K562 (cell line): ENCODE measurements around the gene RLIM. TPM values are rescaled to one million over a fixed set of nuclear protein-coding genes. Genes with fewer than 3 reads are reported as not detected.

ENCODE experiments used
- ATF7 ChIP-seq: fragments of 450-650 bp; IDR thresholded peaks from 2 replicates; pipeline ENCODE4 v1.7.1; 2014; ENCODE audit warnings: mild to moderate bottlenecking, moderate library complexity
- CCAR2 ChIP-seq: fragments of 200-400 bp; formaldehyde crosslinking; IDR thresholded peaks from 2 replicates; pipeline ENCODE4 v1.6.1; 2017; ENCODE audit warnings: mild to moderate bottlenecking, low read depth, low read length
- CXXC5 ChIP-seq: fragments of 250-450 bp; sonication (Bioruptor Pico); IDR thresholded peaks from 2 replicates; pipeline ENCODE4 v1.8.0; 2022; ENCODE audit warnings: inconsistent platforms, mild to moderate bottlenecking, moderate library complexity
- ETV1 ChIP-seq: fragments of 450-650 bp; conservative IDR thresholded peaks from 2 replicates; pipeline ENCODE4 v1.6.1; 2016; ENCODE audit warnings: missing genetic modification characterization, control low read depth, low read depth, missing compliant biosample characterization
- FOXK1 ChIP-seq: sonication (generic); formaldehyde crosslinking; IDR thresholded peaks from 2 replicates; pipeline ENCODE4 v1.8.0; 2022; ENCODE audit warnings: missing genetic modification reagents, mild to moderate bottlenecking, borderline replicate concordance
- FOXK2 ChIP-seq, 2 experiments: fragments of 450-650 bp; IDR thresholded peaks in 1 of 2; conservative IDR thresholded peaks in 1 of 2; 2 replicates each; pipeline ENCODE4 v1.6.1; 2016; ENCODE audit warnings: low read depth in 2 of 2, mild to moderate bottlenecking in 1 of 2
- MECOM ChIP-seq: fragments of 250-450 bp; sonication (Bioruptor Pico); IDR thresholded peaks from 2 replicates; pipeline ENCODE4 v1.8.0; 2022; ENCODE audit warnings: inconsistent platforms
- MTF1 ChIP-seq: fragments of 250-450 bp; sonication (Bioruptor Pico); IDR thresholded peaks from 2 replicates; pipeline ENCODE4 v1.9.0; 2021; ENCODE audit warnings: moderate library complexity, mild to moderate bottlenecking, inconsistent platforms, borderline replicate concordance
- NBN ChIP-seq: fragments of 450-650 bp; IDR thresholded peaks from 2 replicates; pipeline ENCODE4 v1.6.1; 2016; ENCODE audit warnings: low read depth, mild to moderate bottlenecking
- NFYB ChIP-seq: IDR thresholded peaks from 2 replicates; pipeline ENCODE4 v1.6.1; 2011; ENCODE audit warnings: mild to moderate bottlenecking, moderate library complexity; ENCODE audit not compliant: insufficient read length; ENCODE audit errors: extremely low read depth
- POLR2G ChIP-seq: fragments of 200-400 bp; formaldehyde crosslinking; IDR thresholded peaks from 2 replicates; pipeline ENCODE4 v1.6.1; 2017; ENCODE audit warnings: low read depth, mild to moderate bottlenecking, antibody characterized with exemption, low read length, moderate library complexity
- PYGO2 ChIP-seq: fragments of 450-650 bp; IDR thresholded peaks from 2 replicates; pipeline ENCODE4 v1.6.1; 2016; ENCODE audit warnings: mild to moderate bottlenecking, missing genetic modification characterization, moderate library complexity, missing compliant biosample characterization
- RFX7 ChIP-seq: fragments of 250-450 bp; sonication (Bioruptor Pico); IDR thresholded peaks from 2 replicates; pipeline ENCODE4 v1.5.1; 2021; ENCODE audit warnings: mild to moderate bottlenecking
- SP1 ChIP-seq: sonication (generic); formaldehyde crosslinking; IDR thresholded peaks from 2 replicates; pipeline ENCODE4 v1.8.1; 2022; ENCODE audit warnings: mild to moderate bottlenecking, missing genetic modification reagents
- ZFPM2 ChIP-seq: fragments of 250-450 bp; sonication (Bioruptor Pico); IDR thresholded peaks from 2 replicates; pipeline ENCODE4 v1.5.1; 2022; ENCODE audit warnings: mild to moderate bottlenecking
- ZNF324 ChIP-seq: fragments of 250-450 bp; sonication (Bioruptor Pico); IDR thresholded peaks from 2 replicates; pipeline ENCODE4 v1.4.0; 2020; ENCODE audit warnings: mild to moderate bottlenecking
- ZNF436 ChIP-seq: fragments of 250-450, 450-650 bp; sonication (Bioruptor Pico); formaldehyde crosslinking; IDR thresholded peaks from 2 replicates; pipeline ENCODE4 v1.7.0; 2020; ENCODE audit warnings: mild to moderate bottlenecking
- ZNF561 ChIP-seq: fragments of 450-650 bp; formaldehyde crosslinking; conservative IDR thresholded peaks from 2 replicates; pipeline ENCODE4 v1.4.0; 2020; ENCODE audit warnings: mild to moderate bottlenecking, moderate library complexity
- ZNF707 ChIP-seq: fragments of 250-450 bp; sonication (Bioruptor Pico); conservative IDR thresholded peaks from 2 replicates; pipeline ENCODE4 v1.8.0; 2022; ENCODE audit warnings: inconsistent platforms, mild to moderate bottlenecking, moderate library complexity
- polyA plus RNA-seq, 8 experiments: library from polyadenylated mRNA; depleted of rRNA in 4 of 8; stranded (reverse) in 5 of 8; unstranded in 3 of 8; fragments of >200 nt; fragmentation: Nextera tagmentation in 2 of 8; fragmentation: Illumina TruSeq in 1 of 8; extraction: Ambion mirVana in 2 of 8; extraction: Trizol in 1 of 8; gene quantifications; 2 replicates each; pipeline versions ENCODE4 v1.2.1 to v1.2.3, GENCODE V29; 2011 to 2014; ENCODE audit warnings: inconsistent platforms in 1 of 8, missing spikeins in 1 of 8
- total RNA-seq, 7 experiments: library from RNA; depleted of rRNA in 6 of 7; stranded (reverse); fragments of >200 nt in 6 of 7; fragmentation: Illumina TruSeq in 2 of 7; extraction: Trizol in 2 of 7; gene quantifications; 2 replicates each; pipeline versions ENCODE4 v1.2.1 to v1.2.3, GENCODE V29; 2011 to 2021; ENCODE audit warnings: low replicate concordance in 1 of 7
- TF ChIP-seq, protein P1 (sequence below), 2 experiments: IDR thresholded peaks; 2 replicates each; pipeline ENCODE4 v1.6.1; 2011; ENCODE audit warnings: borderline replicate concordance in 1 of 2, control low read depth in 1 of 2, low read depth in 1 of 2, low read length in 1 of 2, mild to moderate bottlenecking in 1 of 2, mixed read lengths in 1 of 2, moderate library complexity in 1 of 2; ENCODE audit not compliant: insufficient read depth in 1 of 2, insufficient read length in 1 of 2, poor library complexity in 1 of 2, severe bottlenecking in 1 of 2; ENCODE audit errors: extremely low read depth in 1 of 2
- TF ChIP-seq, protein P2 (sequence below): fragments of 250-450 bp; sonication (Bioruptor Pico); IDR thresholded peaks from 2 replicates; pipeline ENCODE4 v1.4.0; 2020; ENCODE audit warnings: mild to moderate bottlenecking, moderate library complexity
- TF ChIP-seq, protein P3 (sequence below): fragments of 250-450 bp; sonication (Bioruptor Pico); IDR thresholded peaks from 2 replicates; pipeline ENCODE4 v1.5.0; 2022; ENCODE audit warnings: mild to moderate bottlenecking

RLIM gene
- total and polyA plus RNA-seq, 9 of the 15 experiments (the other 6 are each of a cell fraction or from before 2014, with no cell fraction given) = 4.2 to 31.4 (median 14.9) TPM

DNA sequence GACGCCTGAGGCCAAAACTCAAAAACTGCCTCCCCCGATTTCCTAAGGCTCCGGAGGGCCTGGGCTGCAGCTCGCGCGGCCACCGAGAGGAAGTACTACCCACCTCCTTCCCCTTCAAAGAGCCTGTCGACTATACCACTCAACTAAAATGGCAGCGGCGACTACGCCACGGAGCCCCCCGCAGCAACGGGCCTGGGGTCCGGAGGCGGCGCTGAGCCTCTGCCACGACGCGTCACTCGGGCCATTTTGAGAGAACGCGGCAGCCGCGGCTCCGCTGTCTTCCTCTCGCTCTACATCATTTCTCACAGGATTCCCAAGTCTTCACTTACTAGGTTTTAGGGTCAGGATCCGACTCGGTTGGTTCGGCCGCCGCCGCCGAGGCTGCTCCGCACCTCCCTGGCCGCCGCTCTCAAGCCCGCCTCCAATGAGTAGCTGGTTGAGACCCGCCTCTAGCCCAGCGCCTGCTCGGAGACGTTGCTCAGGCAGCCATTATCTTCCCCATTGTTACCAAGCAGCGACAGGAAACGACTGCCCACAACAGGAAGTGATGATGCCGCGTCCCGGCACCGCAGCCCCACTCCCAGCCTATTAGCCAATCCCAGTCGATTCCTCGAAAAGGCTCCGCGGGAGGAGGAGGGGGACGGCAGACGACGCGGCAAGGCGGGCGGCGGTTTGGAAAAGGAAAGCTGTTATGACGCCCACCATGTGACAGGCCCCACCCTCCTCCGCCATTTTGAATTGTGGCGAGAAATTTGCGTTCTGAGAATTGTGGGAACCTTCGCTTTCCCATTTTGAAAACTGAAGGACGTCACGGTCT lies at the start of gene RLIM (continued):
- TF ChIP-seq MTF1 (CRISPR knock-in tag) = no peak
- TF ChIP-seq ZNF561 (CRISPR knock-in tag) = no peak
- TF ChIP-seq FOXK1 (CRISPR knock-in tag) = no peak
- no peak for TF ChIP-seq ZNF436 (CRISPR knock-in tag)
- no peak for TF ChIP-seq RFX7 (CRISPR knock-in tag)
- TF ChIP-seq ATF7 = peak; percentile 64
- peak; percentile 88 for TF ChIP-seq POLR2G
- TF ChIP-seq, protein P1, sequence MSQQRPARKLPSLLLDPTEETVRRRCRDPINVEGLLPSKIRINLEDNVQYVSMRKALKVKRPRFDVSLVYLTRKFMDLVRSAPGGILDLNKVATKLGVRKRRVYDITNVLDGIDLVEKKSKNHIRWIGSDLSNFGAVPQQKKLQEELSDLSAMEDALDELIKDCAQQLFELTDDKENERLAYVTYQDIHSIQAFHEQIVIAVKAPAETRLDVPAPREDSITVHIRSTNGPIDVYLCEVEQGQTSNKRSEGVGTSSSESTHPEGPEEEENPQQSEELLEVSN (IDR thresholded peaks at IDR 0.05; ENCODE audit: borderline replicate concordance in 1 of 2, extremely low read depth in 1 of 2, insufficient read depth in 1 of 2, insufficient read length in 1 of 2, low read depth in 1 of 2, low read length in 1 of 2, poor library complexity in 1 of 2, severe bottlenecking in 1 of 2) = peak; percentile 33 to 74
- TF ChIP-seq ZFPM2 (CRISPR knock-in tag) = no peak
- TF ChIP-seq CCAR2 = no peak
- TF ChIP-seq SP1 = peak; percentile 55; the same call in 1 of the 2 replicates
- peak; percentile 77 for TF ChIP-seq CXXC5 (CRISPR knock-in tag)
- TF ChIP-seq NFYB = peak; percentile 22
- TF ChIP-seq ZNF707 (CRISPR knock-in tag) = no peak
- TF ChIP-seq, protein P2, sequence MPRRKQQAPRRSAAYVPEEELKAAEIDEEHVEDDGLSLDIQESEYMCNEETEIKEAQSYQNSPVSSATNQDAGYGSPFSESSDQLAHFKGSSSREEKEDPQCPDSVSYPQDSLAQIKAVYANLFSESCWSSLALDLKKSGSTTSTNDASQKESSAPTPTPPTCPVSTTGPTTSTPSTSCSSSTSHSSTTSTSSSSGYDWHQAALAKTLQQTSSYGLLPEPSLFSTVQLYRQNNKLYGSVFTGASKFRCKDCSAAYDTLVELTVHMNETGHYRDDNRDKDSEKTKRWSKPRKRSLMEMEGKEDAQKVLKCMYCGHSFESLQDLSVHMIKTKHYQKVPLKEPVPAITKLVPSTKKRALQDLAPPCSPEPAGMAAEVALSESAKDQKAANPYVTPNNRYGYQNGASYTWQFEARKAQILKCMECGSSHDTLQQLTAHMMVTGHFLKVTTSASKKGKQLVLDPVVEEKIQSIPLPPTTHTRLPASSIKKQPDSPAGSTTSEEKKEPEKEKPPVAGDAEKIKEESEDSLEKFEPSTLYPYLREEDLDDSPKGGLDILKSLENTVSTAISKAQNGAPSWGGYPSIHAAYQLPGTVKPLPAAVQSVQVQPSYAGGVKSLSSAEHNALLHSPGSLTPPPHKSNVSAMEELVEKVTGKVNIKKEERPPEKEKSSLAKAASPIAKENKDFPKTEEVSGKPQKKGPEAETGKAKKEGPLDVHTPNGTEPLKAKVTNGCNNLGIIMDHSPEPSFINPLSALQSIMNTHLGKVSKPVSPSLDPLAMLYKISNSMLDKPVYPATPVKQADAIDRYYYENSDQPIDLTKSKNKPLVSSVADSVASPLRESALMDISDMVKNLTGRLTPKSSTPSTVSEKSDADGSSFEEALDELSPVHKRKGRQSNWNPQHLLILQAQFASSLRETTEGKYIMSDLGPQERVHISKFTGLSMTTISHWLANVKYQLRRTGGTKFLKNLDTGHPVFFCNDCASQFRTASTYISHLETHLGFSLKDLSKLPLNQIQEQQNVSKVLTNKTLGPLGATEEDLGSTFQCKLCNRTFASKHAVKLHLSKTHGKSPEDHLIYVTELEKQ = no peak
- TF ChIP-seq NBN = no peak
- peak in 1 of 2 experiments; percentile 45; a peak in 1 of 4 replicates for TF ChIP-seq FOXK2 (conservative IDR thresholded peaks at IDR 0.05 in 1 of 2, IDR thresholded peaks at IDR 0.05 in 1 of 2; ENCODE audit: low read depth in 2 of 2)
- TF ChIP-seq, protein P3, sequence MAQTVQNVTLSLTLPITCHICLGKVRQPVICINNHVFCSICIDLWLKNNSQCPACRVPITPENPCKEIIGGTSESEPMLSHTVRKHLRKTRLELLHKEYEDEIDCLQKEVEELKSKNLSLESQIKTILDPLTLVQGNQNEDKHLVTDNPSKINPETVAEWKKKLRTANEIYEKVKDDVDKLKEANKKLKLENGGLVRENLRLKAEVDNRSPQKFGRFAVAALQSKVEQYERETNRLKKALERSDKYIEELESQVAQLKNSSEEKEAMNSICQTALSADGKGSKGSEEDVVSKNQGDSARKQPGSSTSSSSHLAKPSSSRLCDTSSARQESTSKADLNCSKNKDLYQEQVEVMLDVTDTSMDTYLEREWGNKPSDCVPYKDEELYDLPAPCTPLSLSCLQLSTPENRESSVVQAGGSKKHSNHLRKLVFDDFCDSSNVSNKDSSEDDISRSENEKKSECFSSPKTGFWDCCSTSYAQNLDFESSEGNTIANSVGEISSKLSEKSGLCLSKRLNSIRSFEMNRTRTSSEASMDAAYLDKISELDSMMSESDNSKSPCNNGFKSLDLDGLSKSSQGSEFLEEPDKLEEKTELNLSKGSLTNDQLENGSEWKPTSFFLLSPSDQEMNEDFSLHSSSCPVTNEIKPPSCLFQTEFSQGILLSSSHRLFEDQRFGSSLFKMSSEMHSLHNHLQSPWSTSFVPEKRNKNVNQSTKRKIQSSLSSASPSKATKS = no peak
- no peak for TF ChIP-seq ZNF324 (CRISPR knock-in tag)
- no peak for TF ChIP-seq MECOM (CRISPR knock-in tag)
- peak; percentile 53 for TF ChIP-seq ETV1 (tag)
- TF ChIP-seq PYGO2 = no peak
